HEK293 (cell line): ENCODE results near the gene VAMP5.

ENCODE experiments used
- ATF2 ChIP-seq: fragments of 450-650 bp; formaldehyde crosslinking; IDR thresholded peaks from 2 replicates; pipeline ENCODE4 v1.5.1; 2016; ENCODE audit warnings: missing biosample characterization, missing genetic modification characterization, low read depth
- KLF9 ChIP-seq: fragments of 450-650 bp; formaldehyde crosslinking; IDR thresholded peaks from 2 replicates; pipeline ENCODE4 v1.5.1; 2016; ENCODE audit warnings: missing biosample characterization, missing genetic modification characterization, low read depth
- PATZ1 ChIP-seq: fragments of 450-650 bp; formaldehyde crosslinking; IDR thresholded peaks from 2 replicates; pipeline ENCODE4 v1.5.1; 2016; ENCODE audit warnings: missing biosample characterization, missing genetic modification characterization
- PBX3 ChIP-seq: sonication (generic); formaldehyde crosslinking; IDR thresholded peaks from 2 replicates; pipeline ENCODE4 v1.8.1; 2022; ENCODE audit warnings: mild to moderate bottlenecking, moderate library complexity, missing genetic modification reagents
- ZBTB1 ChIP-seq: fragments of 450-650 bp; formaldehyde crosslinking; IDR thresholded peaks from 2 replicates; pipeline ENCODE4 v1.5.1; 2016; ENCODE audit warnings: missing biosample characterization, missing genetic modification characterization
- ZBTB10 ChIP-seq: fragments of 450-650 bp; formaldehyde crosslinking; IDR thresholded peaks from 2 replicates; pipeline ENCODE4 v1.5.1; 2016; ENCODE audit warnings: missing biosample characterization, missing genetic modification characterization
- ZBTB8A ChIP-seq: fragments of 450-650 bp; formaldehyde crosslinking; IDR thresholded peaks from 2 replicates; pipeline ENCODE4 v1.5.1; 2016; ENCODE audit warnings: missing biosample characterization, missing genetic modification characterization
- ZFHX2 ChIP-seq: fragments of 450-650 bp; formaldehyde crosslinking; conservative IDR thresholded peaks from 2 replicates; pipeline ENCODE4 v1.5.1; 2016; ENCODE audit warnings: missing biosample characterization, missing genetic modification characterization
- ZNF133 ChIP-seq: fragments of 450-650 bp; formaldehyde crosslinking; IDR thresholded peaks from 2 replicates; pipeline ENCODE4 v1.5.1; 2016; ENCODE audit warnings: missing biosample characterization, missing genetic modification characterization
- ZNF223 ChIP-seq: fragments of 450-650 bp; formaldehyde crosslinking; IDR thresholded peaks from 2 replicates; pipeline ENCODE4 v1.5.1; 2016; ENCODE audit warnings: missing biosample characterization, missing genetic modification characterization
- ZNF266 ChIP-seq: fragments of 450-650 bp; formaldehyde crosslinking; IDR thresholded peaks from 2 replicates; pipeline ENCODE4 v1.5.1; 2016; ENCODE audit warnings: missing biosample characterization, missing genetic modification characterization, low read depth
- ZNF292 ChIP-seq: fragments of 450-650 bp; formaldehyde crosslinking; IDR thresholded peaks from 2 replicates; pipeline ENCODE4 v1.5.1; 2016; ENCODE audit warnings: low read depth, missing biosample characterization, missing genetic modification characterization, borderline replicate concordance
- ZNF366 ChIP-seq: fragments of 450-650 bp; formaldehyde crosslinking; conservative IDR thresholded peaks from 2 replicates; pipeline ENCODE4 v1.5.1; 2016; ENCODE audit warnings: missing biosample characterization, missing genetic modification characterization
- ZNF37A ChIP-seq: fragments of 450-650 bp; IDR thresholded peaks from 2 replicates; pipeline ENCODE4 v1.5.1; 2018; ENCODE audit warnings: missing biosample characterization, missing genetic modification characterization
- ZNF473 ChIP-seq: fragments of 450-650 bp; formaldehyde crosslinking; IDR thresholded peaks from 2 replicates; pipeline ENCODE4 v1.5.1; 2017; ENCODE audit warnings: missing biosample characterization, missing genetic modification characterization
- ZNF529 ChIP-seq: fragments of 450-650 bp; formaldehyde crosslinking; IDR thresholded peaks from 2 replicates; pipeline ENCODE4 v1.5.1; 2017; ENCODE audit warnings: missing genetic modification characterization, missing biosample characterization; ENCODE audit not compliant: insufficient replicate concordance
- ZNF549 ChIP-seq: fragments of 450-650 bp; IDR thresholded peaks from 2 replicates; pipeline ENCODE4 v1.5.1; 2018; ENCODE audit warnings: missing biosample characterization, missing genetic modification characterization, mild to moderate bottlenecking, inconsistent platforms, moderate library complexity
- ZNF600 ChIP-seq: fragments of 450-650 bp; formaldehyde crosslinking; IDR thresholded peaks from 2 replicates; pipeline ENCODE4 v1.5.1; 2016; ENCODE audit warnings: missing biosample characterization, missing genetic modification characterization
- ZNF624 ChIP-seq: fragments of 450-650 bp; formaldehyde crosslinking; IDR thresholded peaks from 2 replicates; pipeline ENCODE4 v1.5.1; 2017; ENCODE audit warnings: missing biosample characterization, missing genetic modification characterization
- ZNF707 ChIP-seq: fragments of 450-650 bp; formaldehyde crosslinking; IDR thresholded peaks from 2 replicates; pipeline ENCODE4 v1.5.1; 2016; ENCODE audit warnings: missing biosample characterization, missing genetic modification characterization
- ZNF747 ChIP-seq: fragments of 450-650 bp; formaldehyde crosslinking; IDR thresholded peaks from 2 replicates; pipeline ENCODE4 v1.5.1; 2016; ENCODE audit warnings: missing biosample characterization, missing genetic modification characterization
- ZNF791 ChIP-seq: fragments of 450-650 bp; formaldehyde crosslinking; IDR thresholded peaks from 2 replicates; pipeline ENCODE4 v1.5.1; 2016; ENCODE audit warnings: missing biosample characterization, missing genetic modification characterization
- ZSCAN16 ChIP-seq: fragments of 450-650 bp; formaldehyde crosslinking; IDR thresholded peaks from 2 replicates; pipeline ENCODE4 v1.5.1; 2016; ENCODE audit warnings: missing biosample characterization, missing genetic modification characterization
- TF ChIP-seq, protein P1 (sequence below): fragments of 450-650 bp; formaldehyde crosslinking; IDR thresholded peaks from 2 replicates; pipeline ENCODE4 v1.5.1; 2016; ENCODE audit warnings: missing biosample characterization, missing genetic modification characterization, borderline replicate concordance
- TF ChIP-seq, protein P2 (sequence below): fragments of 450-650 bp; formaldehyde crosslinking; optimal IDR thresholded peaks from 2 replicates; pipeline ENCODE3; 2016; ENCODE audit warnings: missing biosample characterization, mild to moderate bottlenecking, missing genetic modification characterization
- TF ChIP-seq, protein P3 (sequence below): fragments of 450-650 bp; formaldehyde crosslinking; IDR thresholded peaks from 2 replicates; pipeline ENCODE4 v1.5.0; 2017; ENCODE audit warnings: missing biosample characterization, missing genetic modification characterization, borderline replicate concordance

The VAMP5 gene

DNA sequence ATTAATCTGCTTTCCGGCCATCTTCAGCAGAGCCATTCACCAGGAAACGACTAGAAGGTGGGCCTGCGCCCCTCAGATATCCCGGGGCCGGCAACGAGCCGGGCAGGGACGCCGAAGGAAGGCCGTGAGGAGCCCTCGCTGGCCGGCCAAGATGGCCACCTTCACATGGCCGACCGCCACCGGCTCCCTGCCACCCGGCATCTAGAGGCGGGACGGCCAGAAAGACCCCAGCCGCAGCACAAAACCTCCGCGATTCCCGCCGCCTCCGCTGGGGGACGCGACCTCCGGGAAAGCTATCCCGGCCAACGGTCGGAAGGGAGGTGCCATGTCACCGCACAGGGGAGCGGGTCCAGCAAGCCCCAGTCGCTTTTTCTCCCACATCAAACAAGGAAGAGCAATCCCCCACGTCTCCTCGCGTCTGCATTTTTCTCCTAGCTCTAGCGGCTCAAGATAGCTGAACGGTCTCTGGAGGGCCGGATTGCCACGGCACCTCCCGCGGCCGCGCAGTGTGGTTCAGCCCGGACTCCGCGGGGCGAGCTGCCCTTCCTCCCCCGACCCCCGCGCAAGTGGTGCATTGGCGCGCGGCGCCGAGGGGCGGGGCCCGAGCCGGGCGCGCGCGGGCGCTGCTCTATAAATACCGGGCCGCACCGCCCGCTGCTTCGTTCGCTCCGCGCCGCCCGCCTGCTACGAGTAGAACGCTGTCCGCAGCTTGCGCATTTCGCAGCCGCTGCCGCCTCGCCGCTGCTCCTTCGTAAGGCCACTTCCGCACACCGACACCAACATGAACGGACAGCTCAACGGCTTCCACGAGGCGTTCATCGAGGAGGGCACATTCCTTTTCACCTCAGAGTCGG is 45.5 kb upstream of the VAMP5 start, which contains the start of gene MAT2A (continued):
- TF ChIP-seq PATZ1 (tag by site-specific recombination) (peak; percentile 95), ZNF791 (tag by site-specific recombination) (no peak), ZNF37A (no peak), ZBTB10 (tag by site-specific recombination) (peak; percentile 39; the same call in 1 of the 2 replicates), ZNF600 (tag by site-specific recombination) (peak; percentile 59; the same call in 1 of the 2 replicates), PBX3 (peak; percentile 71; the same call in 1 of the 2 replicates), ZNF707 (no peak), ZNF223 (tag by site-specific recombination) (no peak), ZNF529 (tag by site-specific recombination) (no peak), ZNF292 (tag by site-specific recombination) (no peak), ZFHX2 (peak; percentile 35), ATF2 (tag by site-specific recombination) (no peak), ZNF133 (no peak), ZSCAN16 (no peak), ZNF266 (tag by site-specific recombination) (no peak), KLF9 (tag by site-specific recombination) (no peak), ZNF747 (tag by site-specific recombination) (no peak), ZNF366 (tag by site-specific recombination) (0 out of 2 replicates have a peak, but pooled peaks have one; percentile 19), ZBTB8A (no peak; the same call in none of the 2 replicates), ZNF549 (no peak), ZNF473 (tag by site-specific recombination) (no peak), ZBTB1 (tag by site-specific recombination) (no peak), ZNF624 (tag by site-specific recombination) (no peak)
- TF ChIP-seq, protein P1, sequence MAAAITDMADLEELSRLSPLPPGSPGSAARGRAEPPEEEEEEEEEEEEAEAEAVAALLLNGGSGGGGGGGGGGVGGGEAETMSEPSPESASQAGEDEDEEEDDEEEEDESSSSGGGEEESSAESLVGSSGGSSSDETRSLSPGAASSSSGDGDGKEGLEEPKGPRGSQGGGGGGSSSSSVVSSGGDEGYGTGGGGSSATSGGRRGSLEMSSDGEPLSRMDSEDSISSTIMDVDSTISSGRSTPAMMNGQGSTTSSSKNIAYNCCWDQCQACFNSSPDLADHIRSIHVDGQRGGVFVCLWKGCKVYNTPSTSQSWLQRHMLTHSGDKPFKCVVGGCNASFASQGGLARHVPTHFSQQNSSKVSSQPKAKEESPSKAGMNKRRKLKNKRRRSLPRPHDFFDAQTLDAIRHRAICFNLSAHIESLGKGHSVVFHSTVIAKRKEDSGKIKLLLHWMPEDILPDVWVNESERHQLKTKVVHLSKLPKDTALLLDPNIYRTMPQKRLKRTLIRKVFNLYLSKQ, result no peak
- TF ChIP-seq, protein P2, sequence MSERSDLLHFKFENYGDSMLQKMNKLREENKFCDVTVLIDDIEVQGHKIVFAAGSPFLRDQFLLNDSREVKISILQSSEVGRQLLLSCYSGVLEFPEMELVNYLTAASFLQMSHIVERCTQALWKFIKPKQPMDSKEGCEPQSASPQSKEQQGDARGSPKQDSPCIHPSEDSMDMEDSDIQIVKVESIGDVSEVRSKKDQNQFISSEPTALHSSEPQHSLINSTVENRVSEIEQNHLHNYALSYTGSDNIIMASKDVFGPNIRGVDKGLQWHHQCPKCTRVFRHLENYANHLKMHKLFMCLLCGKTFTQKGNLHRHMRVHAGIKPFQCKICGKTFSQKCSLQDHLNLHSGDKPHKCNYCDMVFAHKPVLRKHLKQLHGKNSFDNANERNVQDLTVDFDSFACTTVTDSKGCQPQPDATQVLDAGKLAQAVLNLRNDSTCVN (tag by site-specific recombination), result no peak
- TF ChIP-seq, protein P3, sequence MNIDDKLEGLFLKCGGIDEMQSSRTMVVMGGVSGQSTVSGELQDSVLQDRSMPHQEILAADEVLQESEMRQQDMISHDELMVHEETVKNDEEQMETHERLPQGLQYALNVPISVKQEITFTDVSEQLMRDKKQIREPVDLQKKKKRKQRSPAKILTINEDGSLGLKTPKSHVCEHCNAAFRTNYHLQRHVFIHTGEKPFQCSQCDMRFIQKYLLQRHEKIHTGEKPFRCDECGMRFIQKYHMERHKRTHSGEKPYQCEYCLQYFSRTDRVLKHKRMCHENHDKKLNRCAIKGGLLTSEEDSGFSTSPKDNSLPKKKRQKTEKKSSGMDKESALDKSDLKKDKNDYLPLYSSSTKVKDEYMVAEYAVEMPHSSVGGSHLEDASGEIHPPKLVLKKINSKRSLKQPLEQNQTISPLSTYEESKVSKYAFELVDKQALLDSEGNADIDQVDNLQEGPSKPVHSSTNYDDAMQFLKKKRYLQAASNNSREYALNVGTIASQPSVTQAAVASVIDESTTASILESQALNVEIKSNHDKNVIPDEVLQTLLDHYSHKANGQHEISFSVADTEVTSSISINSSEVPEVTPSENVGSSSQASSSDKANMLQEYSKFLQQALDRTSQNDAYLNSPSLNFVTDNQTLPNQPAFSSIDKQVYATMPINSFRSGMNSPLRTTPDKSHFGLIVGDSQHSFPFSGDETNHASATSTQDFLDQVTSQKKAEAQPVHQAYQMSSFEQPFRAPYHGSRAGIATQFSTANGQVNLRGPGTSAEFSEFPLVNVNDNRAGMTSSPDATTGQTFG, result peak; percentile 59; the same call in 1 of the 2 replicates
